ENCODE results near the gene PATJ. TPM values are rescaled to one million over a fixed set of nuclear protein-coding genes. Genes with fewer than 3 reads are reported as not detected.

PATJ gene
- total RNA-seq, 1 experiment from 2014 or later: 48.8 TPM

GRCh38 chr1:62064829-62065407 lies 322.6 kb downstream of the PATJ start:
- Histone ChIP-seq H3K27me3 (ENCODE audit: insufficient read depth, low read length) (no peaks in the 10 kb centered on the region), H3K27ac (ENCODE audit: low read depth, low read length) (no peak overlapping the region), H3K79me2 (ENCODE audit: insufficient read depth, low read length) (no peaks in the 10 kb centered on the region), H3K9me3 (ENCODE audit: control insufficient read depth in 1 of 2, insufficient read depth in 1 of 2, low read depth in 1 of 2, low read length in 2 of 2) (no peaks in the 10 kb centered on the region; a peak in 1 of 4 replicates), H3K36me3 (ENCODE audit: control insufficient read depth in 1 of 2, insufficient read depth in 2 of 2, low read length in 2 of 2) (no peaks in the 10 kb centered on the region; a peak in 1 of 4 replicates), H4K20me1 (ENCODE audit: insufficient read depth) (no peaks in the 10 kb centered on the region), H3K9me2 (ENCODE audit: insufficient read depth) (no peaks in the 10 kb centered on the region), H3K4me2 (ENCODE audit: low read length) (no peak overlapping the region), H3K4me1 (ENCODE audit: control insufficient read depth in 1 of 2, insufficient read depth in 2 of 2, low read length in 2 of 2) (peaks cover 0 to 5% of the 10 kb centered on the region in 2 experiments; a peak in 1 of 4 replicates), H3K9ac (ENCODE audit: low read length) (no peak overlapping the region), H3K4me3 (replicated peaks in 1 of 2; ENCODE audit: low read depth in 1 of 2, low read length in 2 of 2) (no peak overlapping the region), H2AFZ (ENCODE audit: low read depth, low read length, poor library complexity, severe bottlenecking) (no peak overlapping the region)
- ATAC-seq: no peak
- POLR2A ChIA-PET: no interaction called here
- no peak for TF ChIP-seq CTCF (IDR thresholded peaks at IDR 0.05 in 2 of 3, conservative IDR thresholded peaks at IDR 0.05 in 1 of 3; ENCODE audit: borderline replicate concordance in 1 of 3, insufficient read depth in 1 of 3, low read depth in 2 of 3, low read length in 2 of 3)
- no peak for TF ChIP-seq SRF (IDR thresholded peaks at IDR 0.05; ENCODE audit: low read depth)
- TF ChIP-seq TCF7L2 (IDR thresholded peaks at IDR 0.05; ENCODE audit: borderline replicate concordance, extremely low read depth, insufficient read depth, insufficient read length): no peak
- no peak for TF ChIP-seq CEBPB (IDR thresholded peaks at IDR 0.05; ENCODE audit: low read depth)
- no peak for TF ChIP-seq RAD21 (IDR thresholded peaks at IDR 0.05; ENCODE audit: low read depth)
- TF ChIP-seq YY1 (IDR thresholded peaks at IDR 0.05; ENCODE audit: extremely low read depth, insufficient replicate concordance, low read depth, low read length): no peak
- no peak for TF ChIP-seq ZBTB33 (IDR thresholded peaks at IDR 0.05; ENCODE audit: extremely low read depth, insufficient replicate concordance, low read length)
- TF ChIP-seq CBX3 (IDR thresholded peaks at IDR 0.05; ENCODE audit: low read depth): no peak
- TF ChIP-seq FOSL1 (IDR thresholded peaks at IDR 0.05; ENCODE audit: low read depth): no peak
- no peak for TF ChIP-seq JUND (IDR thresholded peaks at IDR 0.05)
- TF ChIP-seq EGR1 (IDR thresholded peaks at IDR 0.05; ENCODE audit: low read depth): no peak
- no peak for TF ChIP-seq ZFX (IDR thresholded peaks at IDR 0.05)
- no peak for TF ChIP-seq EZH2phosphoT487 (IDR thresholded peaks at IDR 0.05; ENCODE audit: borderline replicate concordance)
- TF ChIP-seq SIN3A (IDR thresholded peaks at IDR 0.05; ENCODE audit: low read depth): no peak
- TF ChIP-seq POLR2AphosphoS5 (IDR thresholded peaks at IDR 0.05; ENCODE audit: low read depth, low read length): no peak
- no peak for TF ChIP-seq ZNF274 (IDR thresholded peaks at IDR 0.05; ENCODE audit: low read depth, low read length)
- RAD21 ChIA-PET (ENCODE audit: low non-redundant PET in 1 of 2, low total read pairs in 2 of 2, uncharacterized antibody in 2 of 2, unreplicated experiment in 2 of 2): no interaction called here
- intact Hi-C loops (cut with micrococcal nuclease): no loop called here
- CTCF ChIA-PET: interaction anchor here (1.2 kb wide), 1 partner anchor 18 kb away, joined by 4 read pairs; no protein-coding TSS in a partner anchor
- DNase-seq (ENCODE audit: low read depth, low spot score): no peak
- BruUV-seq (replicated peaks): no TSS peak
